Measurements from ENCODE around the gene RARA.
A peak's percentile ranks its signal among the peaks of the same experiment; 100 is the strongest.

RARA gene

DNA sequence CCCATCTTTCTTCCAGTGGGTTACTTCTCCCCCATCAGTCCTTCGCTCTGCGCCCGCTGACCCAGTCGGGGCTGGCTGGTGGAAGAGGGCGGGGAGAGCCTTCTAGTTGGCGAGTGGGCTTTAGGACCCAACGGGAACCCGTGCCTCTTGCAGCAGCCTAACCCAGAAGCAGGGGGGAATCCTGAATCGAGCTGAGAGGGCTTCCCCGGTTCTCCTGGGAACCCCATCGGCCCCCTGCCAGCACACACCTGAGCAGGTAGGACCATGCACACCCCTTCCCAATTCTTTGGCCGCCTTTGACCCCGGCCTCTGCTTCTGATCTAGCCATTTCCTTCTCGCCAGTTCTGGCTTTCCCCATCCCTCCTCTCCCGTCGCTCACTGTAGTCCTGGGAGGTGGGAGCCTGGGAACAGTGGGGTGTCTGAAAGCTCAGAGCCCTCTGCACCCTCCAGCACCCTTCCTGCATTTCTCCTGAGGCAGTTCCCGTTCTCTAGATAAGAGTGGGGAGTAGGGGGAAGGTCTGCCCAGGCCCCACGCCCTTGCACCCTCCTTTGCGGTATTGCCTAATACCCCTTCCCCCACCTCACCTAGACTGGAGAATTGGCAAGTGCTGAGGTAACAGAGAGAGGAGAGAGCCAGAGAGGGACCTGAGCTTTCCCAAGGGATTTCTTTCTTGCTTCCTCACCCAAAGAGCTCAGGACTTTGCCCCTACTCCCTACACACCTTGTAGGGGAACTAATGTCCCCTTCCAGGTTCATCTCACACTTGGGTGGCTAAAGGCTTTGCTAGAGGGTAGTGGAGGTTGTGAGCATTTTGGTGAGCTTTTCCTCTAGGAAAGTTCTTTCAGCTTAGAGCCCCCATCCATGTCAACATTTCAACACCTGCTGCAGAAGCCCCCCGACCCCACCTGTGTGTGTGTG lies at the start of gene RARA:
RARA (plus strand) TSS at position 150 of the 918 bp plus-strand sequence. CDS start 22,039 bp downstream, outside the sequence.
- no peak for DNase-seq (ENCODE audit: extremely low read depth in 1 of 2, low read depth in 1 of 2)

DNA sequence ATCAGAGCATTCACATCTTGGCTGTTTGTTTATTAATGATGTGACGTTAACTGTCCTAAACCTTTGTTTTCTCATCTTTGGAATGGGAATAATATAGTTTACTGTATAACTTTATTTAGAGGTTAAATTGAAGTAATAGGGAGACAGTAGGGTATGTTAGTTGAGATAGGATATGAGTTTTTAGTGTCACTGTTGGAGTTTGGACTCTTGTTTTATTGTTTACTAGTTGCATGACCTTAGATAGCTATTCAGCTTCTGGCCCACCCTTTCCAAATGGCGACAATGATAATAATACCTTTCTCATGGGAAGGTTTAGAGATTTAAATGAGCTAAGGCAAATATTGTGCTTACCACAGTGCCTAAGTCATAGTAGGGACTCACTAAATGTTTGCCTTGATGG lies 49.5 kb upstream of the RARA start:
- DNase-seq (ENCODE audit: extremely low read depth in 1 of 2, low read depth in 1 of 2): no peak

DNA sequence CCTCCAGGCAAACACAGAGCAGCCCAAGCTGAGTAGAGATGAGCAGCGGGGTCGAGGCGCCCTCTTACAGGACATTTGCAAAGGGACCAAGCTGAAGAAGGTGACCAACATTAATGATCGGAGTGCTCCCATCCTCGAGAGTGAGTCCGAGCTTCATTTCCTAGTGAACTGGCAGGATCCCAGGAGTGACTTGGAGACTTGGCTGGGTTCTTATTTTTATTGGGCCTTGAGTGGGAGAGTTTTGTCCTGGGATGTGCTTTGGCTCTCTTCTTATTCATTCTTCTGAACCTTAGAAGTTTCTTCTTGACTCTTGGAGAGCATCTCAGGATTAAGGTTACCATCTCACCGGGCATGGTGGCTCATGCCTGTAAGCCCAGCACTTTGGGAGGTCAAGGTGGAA lies 48.5 kb upstream of the RARA start:
- DNase-seq (ENCODE audit: extremely low read depth in 1 of 2, low read depth in 1 of 2): no peak

DNA sequence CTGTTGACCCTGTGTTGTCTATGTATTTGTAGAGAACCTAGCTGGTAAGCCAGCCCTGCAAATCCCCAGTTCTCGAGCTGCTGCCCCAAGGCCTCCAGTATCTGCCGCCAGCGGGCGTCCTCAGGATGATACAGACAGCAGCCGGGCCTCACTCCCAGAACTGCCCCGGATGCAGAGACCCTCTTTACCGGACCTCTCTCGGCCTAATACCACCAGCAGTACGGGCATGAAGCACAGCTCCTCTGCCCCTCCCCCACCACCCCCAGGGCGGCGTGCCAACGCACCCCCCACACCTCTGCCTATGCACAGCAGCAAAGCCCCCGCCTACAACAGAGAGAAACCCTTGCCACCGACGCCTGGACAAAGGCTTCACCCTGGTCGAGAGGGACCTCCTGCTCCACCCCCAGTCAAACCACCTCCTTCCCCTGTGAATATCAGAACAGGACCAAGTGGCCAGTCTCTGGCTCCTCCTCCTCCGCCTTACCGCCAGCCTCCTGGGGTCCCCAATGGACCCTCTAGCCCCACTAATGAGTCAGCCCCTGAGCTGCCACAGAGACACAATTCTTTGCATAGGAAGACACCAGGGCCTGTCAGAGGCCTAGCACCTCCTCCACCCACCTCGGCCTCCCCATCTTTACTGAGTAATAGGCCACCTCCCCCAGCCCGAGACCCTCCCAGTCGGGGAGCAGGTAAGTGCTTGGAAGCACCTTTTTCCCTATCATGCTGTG lies 44.4 kb upstream of the RARA start:
- no peak for DNase-seq (ENCODE audit: extremely low read depth in 1 of 2, low read depth in 1 of 2)

DNA sequence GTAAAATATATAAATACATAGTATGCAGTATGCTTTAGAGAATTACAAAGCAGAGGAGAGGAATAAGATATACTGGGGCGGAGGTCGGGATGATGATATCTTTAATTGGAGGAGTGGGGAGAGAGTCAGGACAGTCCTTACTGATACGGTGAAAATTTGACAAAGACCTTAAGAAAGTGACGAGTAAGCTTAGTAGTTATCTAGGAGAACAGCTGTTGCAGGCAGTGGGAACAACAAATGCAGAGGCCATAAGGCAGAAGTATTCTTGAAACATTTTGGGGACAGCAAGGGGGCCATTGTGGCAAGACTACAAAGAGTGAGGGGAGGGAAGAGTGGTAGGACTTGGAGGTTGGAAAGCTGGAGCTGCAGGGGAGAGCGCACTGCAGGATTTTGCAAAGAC lies 43.6 kb upstream of the RARA start:
- DNase-seq (ENCODE audit: extremely low read depth in 1 of 2, low read depth in 1 of 2): no peak

DNA sequence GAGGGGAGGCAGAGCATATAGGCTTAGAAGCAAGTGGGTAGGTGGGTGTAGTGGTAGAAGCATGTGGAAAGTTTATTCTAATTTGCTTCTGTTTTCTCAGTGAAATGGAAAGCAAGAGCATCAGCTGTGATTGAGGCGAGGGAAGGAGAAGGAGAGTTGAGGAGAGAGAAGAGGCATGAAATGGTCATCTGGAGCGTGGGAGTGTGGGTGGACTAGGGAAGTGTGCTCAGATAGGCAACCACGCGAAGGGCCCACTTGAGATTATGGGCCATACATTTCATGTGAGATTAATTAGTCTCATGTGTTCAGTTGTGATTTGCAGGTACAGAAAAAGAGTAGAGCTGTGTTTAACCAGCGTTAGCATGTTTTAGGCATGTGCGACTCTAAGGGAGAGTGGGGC lies 42.1 kb upstream of the RARA start:
- no peak for DNase-seq (ENCODE audit: extremely low read depth in 1 of 2, low read depth in 1 of 2)

DNA sequence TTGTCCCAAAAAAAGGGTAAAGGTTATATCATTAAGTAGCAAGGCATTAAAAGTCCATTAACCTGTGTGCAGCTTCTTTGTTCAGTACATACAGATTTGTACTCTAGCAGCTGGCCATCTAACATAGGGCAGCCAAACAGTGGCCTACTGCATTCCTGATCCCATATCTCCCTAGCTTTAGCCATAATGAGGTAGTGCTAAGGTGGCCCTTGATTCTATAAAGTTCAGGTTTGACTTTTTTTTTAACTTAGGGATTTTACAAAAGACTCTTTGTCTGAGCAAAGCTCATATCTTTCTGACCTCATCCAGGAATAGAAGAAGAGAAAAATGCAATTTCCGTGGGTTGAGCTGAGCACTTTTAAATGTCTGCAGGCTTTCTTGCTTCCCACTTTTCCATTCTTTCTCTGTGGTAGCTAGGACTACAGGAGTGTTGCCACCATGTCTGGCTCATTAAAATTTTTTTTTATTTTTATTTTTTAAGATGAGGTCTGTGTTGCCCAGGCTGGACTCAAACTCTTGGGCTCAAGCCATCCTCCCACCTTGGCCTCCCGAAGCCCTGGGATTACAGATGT lies 40.8 kb upstream of the RARA start:
- DNase-seq (ENCODE audit: extremely low read depth in 1 of 2, low read depth in 1 of 2): no peak

DNA sequence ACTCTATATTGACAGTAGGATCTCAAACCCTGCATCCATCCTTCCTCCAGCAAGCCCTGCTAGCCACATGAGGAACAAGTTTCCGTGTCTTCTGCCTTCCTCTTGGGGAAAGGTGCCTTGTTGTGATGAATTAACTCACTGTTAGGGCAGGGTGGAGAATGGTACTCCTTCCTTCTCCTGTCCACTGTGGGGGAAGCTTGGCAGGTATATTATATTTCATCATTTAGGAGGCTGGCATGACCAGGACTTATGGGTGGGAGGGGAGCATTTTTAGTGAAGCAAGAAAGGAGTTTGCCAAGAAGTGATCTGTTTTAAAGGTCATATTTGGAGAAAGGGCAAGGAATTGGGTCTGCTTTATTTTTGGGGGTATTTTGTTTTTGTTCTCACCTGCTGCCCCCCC lies 30.6 kb upstream of the RARA start:
- no peak for DNase-seq (ENCODE audit: extremely low read depth in 1 of 2, low read depth in 1 of 2)

DNA sequence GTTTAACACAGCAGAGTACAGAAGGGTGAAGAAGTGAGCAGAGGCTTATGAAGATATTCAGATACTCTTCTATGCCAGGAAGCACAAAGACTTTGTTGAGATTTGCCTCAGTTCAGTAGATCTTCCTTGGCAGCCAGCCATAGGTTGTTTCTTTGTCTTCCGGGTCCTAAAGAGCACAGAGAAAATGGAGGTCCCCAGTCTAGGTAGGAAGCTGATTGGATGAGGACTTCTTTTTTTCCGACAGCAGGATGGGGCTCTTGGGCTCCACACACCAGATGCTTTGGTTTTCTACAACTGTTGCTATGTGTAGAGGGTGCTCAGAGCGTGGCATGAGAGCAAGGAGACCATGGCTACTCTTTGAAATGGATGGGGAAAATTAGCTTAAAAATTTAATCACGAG lies 29.6 kb upstream of the RARA start:
- DNase-seq (ENCODE audit: extremely low read depth in 1 of 2, low read depth in 1 of 2): no peak

DNA sequence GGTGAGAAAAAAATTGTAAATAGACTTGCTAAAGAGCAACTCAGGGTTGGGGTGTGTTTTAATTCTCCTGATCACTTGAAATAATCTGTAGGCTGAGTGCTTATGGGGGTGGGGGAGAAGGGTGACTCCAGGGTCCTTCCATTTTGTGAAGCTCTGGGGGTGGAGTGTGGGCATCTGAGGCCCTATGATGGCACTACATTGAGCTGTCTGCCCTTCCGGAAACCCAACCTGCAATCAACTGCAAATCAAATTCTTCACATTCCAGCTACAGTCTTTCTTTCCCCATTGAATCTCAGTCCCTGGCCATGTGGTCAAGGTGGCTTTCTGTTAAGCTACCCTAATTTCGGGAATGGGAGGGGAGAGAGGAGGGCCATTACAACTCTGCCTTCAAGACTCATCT lies 27.3 kb upstream of the RARA start:
- DNase-seq (ENCODE audit: extremely low read depth in 1 of 2, low read depth in 1 of 2): no peak

DNA sequence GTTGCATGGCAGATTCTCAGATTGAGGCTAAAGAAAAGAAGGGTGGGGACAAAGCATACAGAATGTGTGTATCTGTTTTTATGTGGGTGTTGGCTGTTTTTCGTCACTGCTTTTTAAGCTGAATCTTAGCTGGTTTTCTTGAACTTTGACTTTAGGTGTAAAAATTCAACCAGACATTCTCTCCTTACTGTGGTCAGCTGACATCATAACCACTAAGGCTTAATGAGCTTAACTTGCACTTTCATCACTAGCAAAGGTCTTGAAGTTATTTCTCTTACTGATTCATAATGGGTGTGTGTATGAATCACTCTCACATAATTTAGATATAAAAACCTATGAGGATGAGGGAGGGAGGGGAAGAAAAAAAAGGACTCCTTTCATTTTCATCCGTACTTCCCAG lies 25.3 kb upstream of the RARA start:
- DNase-seq (ENCODE audit: extremely low read depth in 1 of 2, low read depth in 1 of 2): no peak

DNA sequence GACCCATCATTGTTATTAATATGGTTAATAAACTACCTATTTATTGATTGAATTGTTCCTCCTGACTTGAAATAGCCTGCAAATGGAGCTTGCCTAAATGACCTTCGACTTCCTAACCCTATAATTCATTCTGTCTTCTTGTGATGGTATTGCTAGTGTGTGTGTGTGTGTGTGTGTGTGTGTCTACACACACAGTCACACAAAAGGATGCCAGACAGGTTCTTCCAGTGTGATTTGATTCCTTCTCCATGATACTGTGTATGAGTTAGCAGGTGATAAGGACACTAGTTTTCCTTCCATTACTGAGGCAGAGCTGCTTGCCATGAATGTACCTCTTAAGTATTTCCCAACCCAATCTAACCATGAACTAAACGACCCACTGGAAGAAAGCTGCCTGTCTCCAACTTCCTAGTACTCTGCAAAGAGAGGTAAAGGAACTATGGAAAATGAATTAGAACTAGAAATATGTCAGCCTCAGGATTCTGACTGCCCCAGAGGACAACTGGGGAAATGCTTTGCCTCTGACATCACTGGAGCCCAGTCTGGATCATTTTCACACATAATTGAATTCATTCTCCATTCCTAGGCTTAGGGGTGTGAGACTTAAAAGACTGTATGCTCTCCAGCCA lies 24.8 kb upstream of the RARA start:
- DNase-seq (ENCODE audit: extremely low read depth in 1 of 2, low read depth in 1 of 2): no peak

DNA sequence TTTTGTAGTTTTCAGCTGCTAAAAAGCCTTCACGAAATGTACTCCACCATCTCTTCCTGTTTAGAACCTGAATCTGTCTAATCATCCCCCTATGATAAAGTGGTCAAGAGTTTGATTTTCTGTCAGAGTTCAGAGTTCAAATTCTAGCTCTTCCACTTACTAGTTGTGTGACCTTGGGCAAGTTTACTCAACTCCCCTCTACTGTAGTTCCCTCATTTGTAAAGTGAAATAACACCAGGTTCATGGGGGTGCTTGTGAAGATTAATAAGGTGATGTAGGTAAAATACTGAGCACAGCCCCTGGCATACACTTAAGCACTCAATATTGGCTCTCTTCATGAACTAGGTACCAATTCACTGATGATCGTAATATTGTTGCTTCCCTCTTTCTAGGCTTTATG lies 22.5 kb upstream of the RARA start:
- no peak for DNase-seq (ENCODE audit: extremely low read depth in 1 of 2, low read depth in 1 of 2)

DNA sequence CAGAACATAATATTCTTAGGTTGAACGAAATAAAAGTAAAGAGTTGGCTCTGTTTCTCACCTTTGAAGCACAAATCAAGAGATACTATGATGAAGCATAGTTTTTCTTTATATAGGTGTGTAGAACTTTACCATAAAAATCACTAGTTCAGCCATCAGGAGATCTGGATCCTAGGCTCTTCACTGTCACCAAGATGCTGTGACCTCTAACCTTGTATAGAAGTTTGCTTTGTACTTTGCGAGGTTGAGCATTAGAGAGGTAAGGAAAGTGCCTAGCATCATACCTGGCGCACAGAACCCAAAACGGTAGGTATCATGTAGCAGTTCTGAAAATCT lies 21.9 kb upstream of the RARA start:
- no peak for DNase-seq (ENCODE audit: extremely low read depth in 1 of 2, low read depth in 1 of 2)

DNA sequence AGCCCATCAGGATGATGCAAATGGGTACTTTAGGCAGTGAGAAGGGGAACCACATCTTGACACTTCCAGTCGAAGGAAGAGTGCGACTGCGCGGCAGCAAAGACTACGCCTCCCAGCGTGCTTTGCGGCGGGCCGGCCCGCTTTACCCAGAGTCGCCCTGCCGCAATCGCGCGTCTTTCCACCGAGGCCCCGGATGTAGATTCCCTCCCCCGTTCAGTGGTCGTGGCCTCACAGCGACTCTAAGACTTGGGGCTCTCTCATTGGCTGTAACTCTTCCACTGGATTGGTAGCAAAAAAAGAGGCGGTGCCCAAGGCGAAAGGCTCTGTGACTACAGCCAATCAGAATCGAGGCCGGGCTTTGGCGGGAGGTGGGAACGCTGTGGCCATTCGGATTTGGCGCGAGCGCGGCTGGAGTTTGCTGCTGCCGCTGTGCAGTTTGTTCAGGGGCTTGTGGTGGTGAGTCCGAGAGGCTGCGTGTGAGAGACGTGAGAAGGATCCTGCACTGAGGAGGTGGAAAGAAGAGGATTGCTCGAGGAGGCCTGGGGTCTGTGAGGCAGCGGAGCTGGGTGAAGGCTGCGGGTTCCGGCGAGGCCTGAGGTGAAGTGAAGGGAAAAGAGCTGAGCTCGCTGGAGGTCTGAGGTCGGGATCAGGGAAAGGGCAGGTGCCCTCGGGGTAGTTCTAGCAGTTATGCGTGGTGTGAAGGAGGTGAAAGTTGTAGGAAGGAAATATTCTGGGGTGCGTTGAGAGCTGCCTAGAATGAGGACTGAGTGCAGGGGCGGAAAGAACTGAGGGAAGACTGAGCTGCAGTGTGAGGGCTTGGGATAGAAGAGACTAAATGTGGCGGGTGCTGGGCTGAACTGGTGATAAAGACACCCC lies 21.2 kb upstream of the RARA start, which contains the start of gene CDC6:
CDC6 (plus strand) TSS at position 386 of the 876 bp plus-strand sequence. CDS start 1,542 bp downstream, outside the sequence.
- peak; percentile 98 for DNase-seq (ENCODE audit: extremely low read depth in 1 of 2, low read depth in 1 of 2)

DNA sequence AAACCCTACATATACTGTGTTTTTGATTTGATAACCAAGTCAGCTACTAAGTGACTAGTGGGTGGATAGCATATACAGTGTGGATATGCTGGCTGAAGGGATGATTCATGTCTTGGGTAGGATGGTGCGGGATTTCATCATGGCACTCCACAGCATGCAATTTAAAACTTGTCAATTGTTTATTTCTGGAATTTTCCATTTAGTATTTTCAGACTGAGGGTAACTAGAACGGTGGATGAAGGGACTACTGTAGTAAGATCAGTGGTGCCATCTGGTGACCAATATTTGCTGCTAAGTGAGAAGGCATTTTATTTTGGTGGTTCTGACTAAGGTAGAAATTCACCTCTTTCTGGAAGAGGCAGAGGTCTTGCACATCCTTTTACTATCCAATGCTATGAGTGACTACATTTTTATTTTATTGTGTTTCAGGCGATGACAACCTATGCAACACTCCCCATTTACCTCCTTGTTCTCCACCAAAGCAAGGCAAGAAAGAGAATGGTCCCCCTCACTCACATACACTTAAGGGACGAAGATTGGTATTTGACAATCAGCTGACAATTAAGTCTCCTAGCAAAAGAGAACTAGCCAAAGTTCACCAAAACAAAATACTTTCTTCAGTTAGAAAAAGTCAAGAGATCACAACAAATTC lies 18.2 kb upstream of the RARA start:
- no peak for DNase-seq (ENCODE audit: extremely low read depth in 1 of 2, low read depth in 1 of 2)

DNA sequence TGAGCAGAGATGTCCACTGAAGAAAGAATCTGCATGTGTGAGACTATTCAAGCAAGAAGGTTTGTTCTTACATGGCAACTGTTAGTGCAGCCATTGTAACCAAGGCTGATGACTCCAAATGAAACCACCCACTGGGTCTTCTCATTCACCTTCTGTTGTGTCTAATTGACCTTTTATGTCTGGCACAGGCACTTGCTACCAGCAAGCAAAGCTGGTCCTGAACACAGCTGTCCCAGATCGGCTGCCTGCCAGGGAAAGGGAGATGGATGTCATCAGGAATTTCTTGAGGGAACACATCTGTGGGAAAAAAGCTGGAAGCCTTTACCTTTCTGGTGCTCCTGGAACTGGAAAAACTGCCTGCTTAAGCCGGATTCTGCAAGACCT lies 17.7 kb upstream of the RARA start:
- DNase-seq (ENCODE audit: extremely low read depth in 1 of 2, low read depth in 1 of 2): no peak

DNA sequence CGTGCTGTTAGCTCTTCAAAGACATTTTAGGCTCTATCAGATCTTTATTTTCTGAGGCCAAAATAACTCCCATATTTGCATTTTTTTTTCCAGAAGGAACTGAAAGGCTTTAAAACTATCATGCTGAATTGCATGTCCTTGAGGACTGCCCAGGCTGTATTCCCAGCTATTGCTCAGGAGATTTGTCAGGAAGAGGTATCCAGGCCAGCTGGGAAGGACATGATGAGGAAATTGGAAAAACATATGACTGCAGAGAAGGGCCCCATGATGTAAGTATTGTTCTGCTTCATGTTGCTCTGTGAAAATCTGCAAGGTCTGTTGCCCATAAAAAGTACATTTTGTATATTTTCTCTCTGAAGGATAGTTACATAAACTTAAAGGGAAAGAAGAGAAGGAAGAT lies 15.6 kb upstream of the RARA start:
- no peak for DNase-seq (ENCODE audit: extremely low read depth in 1 of 2, low read depth in 1 of 2)

DNA sequence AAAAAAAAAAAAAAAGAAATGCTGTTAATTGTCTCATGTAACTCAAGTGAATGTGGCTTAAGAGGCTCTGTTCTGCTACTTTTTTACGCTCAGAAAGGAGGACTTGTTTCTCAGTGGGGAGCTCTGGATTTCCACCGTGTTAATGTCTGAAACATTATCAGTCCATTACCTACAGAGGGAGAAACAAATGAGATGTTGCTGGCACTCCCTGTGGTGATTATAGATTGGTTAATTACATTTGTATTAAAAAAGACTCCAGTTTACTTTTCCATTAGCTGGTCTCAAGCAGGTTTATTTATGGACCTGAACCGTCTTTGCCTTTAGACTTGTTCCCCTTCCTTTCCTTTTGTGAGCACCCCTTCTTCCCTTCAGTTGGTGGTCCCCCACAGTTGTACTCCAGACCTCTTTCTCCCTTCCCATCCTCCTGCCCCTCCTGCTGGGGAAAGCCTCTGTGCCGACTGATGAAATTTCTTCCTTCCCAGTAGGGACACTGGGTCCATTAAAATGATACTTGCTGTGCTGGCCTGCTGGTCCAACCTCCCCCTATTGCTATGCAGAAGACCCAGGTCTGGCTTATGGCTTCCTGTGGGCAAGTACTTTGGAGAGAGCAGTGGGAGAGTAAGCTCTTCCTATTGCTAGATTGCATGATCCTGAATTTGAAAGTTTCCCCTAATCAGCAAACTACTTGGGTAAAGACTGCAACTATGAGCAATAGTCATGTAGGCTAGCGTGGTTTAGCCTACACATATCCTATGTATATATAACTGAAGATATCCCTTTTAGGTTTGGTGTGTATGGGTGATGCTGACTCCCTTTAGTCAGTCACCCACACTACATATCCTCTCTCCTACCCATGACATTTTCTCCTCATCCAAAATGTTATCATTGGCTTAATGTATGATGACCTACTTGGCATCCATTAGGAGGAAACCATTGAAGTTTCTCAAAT lies 13.2 kb upstream of the RARA start:
- DNase-seq (ENCODE audit: extremely low read depth in 1 of 2, low read depth in 1 of 2): no peak
